NB4 (cell line): ENCODE data around the gene ATP11C.

Experiments used
- POLR2A ChIP-seq: IDR thresholded peaks from 2 replicates; pipeline ENCODE4 v1.6.1; 2011; ENCODE audit warnings: mild to moderate bottlenecking; ENCODE audit not compliant: insufficient read length; ENCODE audit errors: extremely low read depth
- TF ChIP-seq, protein P1 (sequence below): IDR thresholded peaks from one replicate; pipeline ENCODE4 v1.5.1; 2012; ENCODE audit warnings: low read depth, low read length

DNA sequence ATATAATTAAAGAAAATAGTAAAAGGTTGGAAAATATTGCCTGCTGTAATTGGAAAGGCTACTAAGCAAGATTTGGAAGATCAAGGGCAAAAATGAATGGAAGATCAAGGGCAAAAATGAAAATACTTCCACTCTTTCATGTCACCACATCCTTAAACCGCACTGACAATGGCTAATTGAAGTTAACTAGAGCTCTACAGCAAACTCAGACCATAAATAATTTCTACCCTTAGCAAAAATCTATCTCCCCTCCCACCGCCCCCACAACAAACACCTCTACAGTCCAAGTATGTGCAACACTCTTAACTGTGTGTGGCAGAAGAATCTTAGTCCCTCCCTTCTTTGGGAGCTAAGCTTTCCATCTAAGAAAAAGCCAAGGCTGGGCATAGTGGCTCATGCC is 27.1 kb downstream of the ATP11C start:
- TF ChIP-seq POLR2A: no peak
- TF ChIP-seq, protein P1, sequence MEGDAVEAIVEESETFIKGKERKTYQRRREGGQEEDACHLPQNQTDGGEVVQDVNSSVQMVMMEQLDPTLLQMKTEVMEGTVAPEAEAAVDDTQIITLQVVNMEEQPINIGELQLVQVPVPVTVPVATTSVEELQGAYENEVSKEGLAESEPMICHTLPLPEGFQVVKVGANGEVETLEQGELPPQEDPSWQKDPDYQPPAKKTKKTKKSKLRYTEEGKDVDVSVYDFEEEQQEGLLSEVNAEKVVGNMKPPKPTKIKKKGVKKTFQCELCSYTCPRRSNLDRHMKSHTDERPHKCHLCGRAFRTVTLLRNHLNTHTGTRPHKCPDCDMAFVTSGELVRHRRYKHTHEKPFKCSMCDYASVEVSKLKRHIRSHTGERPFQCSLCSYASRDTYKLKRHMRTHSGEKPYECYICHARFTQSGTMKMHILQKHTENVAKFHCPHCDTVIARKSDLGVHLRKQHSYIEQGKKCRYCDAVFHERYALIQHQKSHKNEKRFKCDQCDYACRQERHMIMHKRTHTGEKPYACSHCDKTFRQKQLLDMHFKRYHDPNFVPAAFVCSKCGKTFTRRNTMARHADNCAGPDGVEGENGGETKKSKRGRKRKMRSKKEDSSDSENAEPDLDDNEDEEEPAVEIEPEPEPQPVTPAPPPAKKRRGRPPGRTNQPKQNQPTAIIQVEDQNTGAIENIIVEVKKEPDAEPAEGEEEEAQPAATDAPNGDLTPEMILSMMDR: no peak
